ENCODE data around the gene YPEL1.

GRCh38 chr22:21753374-21754111 is 17.9 kb upstream of the YPEL1 start:
- TF ChIP-seq CTCF (IDR thresholded peaks at IDR 0.05) (no peak), POLR2A (IDR thresholded peaks at IDR 0.05) (no peak), POLR2AphosphoS5 (IDR thresholded peaks at IDR 0.05) (no peak), EP300 (IDR thresholded peaks at IDR 0.05) (no peak)

Data from suprapubic skin (tissue), 4 donors.